ENCODE results near the gene PXMP2. TPM values are rescaled to one million over a fixed set of nuclear protein-coding genes. Genes with fewer than 3 reads are reported as not detected.

Gene PXMP2
- total RNA-seq, 1 donor from 2014 or later: 25.6 TPM

GRCh38 chr12:132698341-132698740 is 11.0 kb downstream of the PXMP2 start:
- Mint-ChIP-seq H3K27ac (ENCODE audit: unreplicated experiment) (no peak overlapping the region), H3K9me3 (ENCODE audit: unreplicated experiment) (no peaks in the 10 kb centered on the region), H3K27me3 (ENCODE audit: unreplicated experiment) (no peaks in the 10 kb centered on the region), H3K36me3 (ENCODE audit: unreplicated experiment) (peaks cover 17% of the 10 kb centered on the region), H3K4me1 (ENCODE audit: unreplicated experiment) (peaks cover 5% of the 10 kb centered on the region), H3K4me3 (ENCODE audit: unreplicated experiment) (no peak overlapping the region)
- TF ChIP-seq CTCF (IDR thresholded peaks at IDR 0.05): no peak
- no peak for DNase-seq (ENCODE audit: extremely low spot score, unreplicated experiment)

DNA sequence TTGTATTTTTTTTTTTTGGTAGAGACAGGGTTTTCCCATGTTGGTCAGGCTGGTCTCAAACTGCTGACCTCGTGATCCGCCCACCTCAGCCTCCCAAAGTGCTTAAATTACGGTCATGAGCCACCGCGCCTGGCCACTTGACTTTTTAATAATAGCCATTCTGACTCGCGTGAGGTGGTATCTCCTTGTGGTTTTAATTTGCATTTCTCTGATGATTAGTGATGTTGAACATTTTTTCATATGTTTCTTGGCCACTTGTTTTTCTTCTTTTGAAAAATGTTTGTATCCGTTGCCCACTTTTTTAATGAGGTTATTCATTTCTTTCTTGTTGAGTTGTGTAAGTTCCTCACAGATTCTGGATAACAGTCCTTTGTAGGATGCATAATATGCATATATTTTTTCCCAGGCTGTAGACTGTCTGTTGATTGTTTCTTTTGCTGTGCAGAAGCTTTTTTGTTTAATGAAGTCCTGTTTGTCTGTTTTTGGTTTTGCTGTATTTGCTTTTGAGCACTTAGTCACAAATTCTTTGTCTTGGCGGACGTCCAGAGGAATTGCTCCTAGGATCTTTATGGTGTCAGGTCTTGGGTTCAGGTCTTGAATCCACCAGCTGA is 12.9 kb downstream of the PXMP2 start:
- TF ChIP-seq CTCF (IDR thresholded peaks at IDR 0.05): no peak
- no peak for DNase-seq (ENCODE audit: extremely low spot score, unreplicated experiment)
- peaks cover 17% of the 10 kb centered on the region for H3K36me3 Mint-ChIP-seq (ENCODE audit: unreplicated experiment)
- no peaks in the 10 kb centered on the region for H3K9me3 Mint-ChIP-seq (ENCODE audit: unreplicated experiment)
- H3K27me3 Mint-ChIP-seq (ENCODE audit: unreplicated experiment): no peaks in the 10 kb centered on the region
- H3K4me1 Mint-ChIP-seq (ENCODE audit: unreplicated experiment): peaks cover 5% of the 10 kb centered on the region
- no peak overlapping the region for H3K4me3 Mint-ChIP-seq (ENCODE audit: unreplicated experiment)
- no peak overlapping the region for H3K27ac Mint-ChIP-seq (ENCODE audit: unreplicated experiment)

GRCh38 chr12:132702640-132703039 is 15.3 kb downstream of the PXMP2 start:
- peaks cover 10% of the 10 kb centered on the region for H3K36me3 Mint-ChIP-seq (ENCODE audit: unreplicated experiment)
- no peaks in the 10 kb centered on the region for H3K27me3 Mint-ChIP-seq (ENCODE audit: unreplicated experiment)
- H3K9me3 Mint-ChIP-seq (ENCODE audit: unreplicated experiment): no peaks in the 10 kb centered on the region
- no peak for DNase-seq (ENCODE audit: extremely low spot score, unreplicated experiment)
- H3K4me3 Mint-ChIP-seq (ENCODE audit: unreplicated experiment): no peak overlapping the region
- no peak overlapping the region for H3K27ac Mint-ChIP-seq (ENCODE audit: unreplicated experiment)
- TF ChIP-seq CTCF (IDR thresholded peaks at IDR 0.05): no peak
- H3K4me1 Mint-ChIP-seq (ENCODE audit: unreplicated experiment): peaks cover 5% of the 10 kb centered on the region

- TF ChIP-seq CTCF (IDR thresholded peaks at IDR 0.05): no peak
- peaks cover 10% of the 10 kb centered on the region for H3K36me3 Mint-ChIP-seq (ENCODE audit: unreplicated experiment)
- H3K9me3 Mint-ChIP-seq (ENCODE audit: unreplicated experiment): no peaks in the 10 kb centered on the region
- no peaks in the 10 kb centered on the region for H3K27me3 Mint-ChIP-seq (ENCODE audit: unreplicated experiment)
- no peak overlapping the region for H3K4me3 Mint-ChIP-seq (ENCODE audit: unreplicated experiment)
- DNase-seq (ENCODE audit: extremely low spot score, unreplicated experiment): no peak
- H3K27ac Mint-ChIP-seq (ENCODE audit: unreplicated experiment): no peak overlapping the region
- H3K4me1 Mint-ChIP-seq (ENCODE audit: unreplicated experiment): peaks cover 5% of the 10 kb centered on the region
Measured at GRCh38 chr12:132703641-132704040, 16.3 kb downstream of the PXMP2 start.

GRCh38 chr12:132707241-132707640 is 19.9 kb downstream of the PXMP2 start:
- H3K36me3 Mint-ChIP-seq (ENCODE audit: unreplicated experiment): peaks cover 2% of the 10 kb centered on the region
- H3K4me1 Mint-ChIP-seq (ENCODE audit: unreplicated experiment): peaks cover 12% of the 10 kb centered on the region
- no peaks in the 10 kb centered on the region for H3K27me3 Mint-ChIP-seq (ENCODE audit: unreplicated experiment)
- no peaks in the 10 kb centered on the region for H3K9me3 Mint-ChIP-seq (ENCODE audit: unreplicated experiment)
- H3K4me3 Mint-ChIP-seq (ENCODE audit: unreplicated experiment): no peak overlapping the region
- DNase-seq (ENCODE audit: extremely low spot score, unreplicated experiment): no peak
- TF ChIP-seq CTCF (IDR thresholded peaks at IDR 0.05): no peak
- no peak overlapping the region for H3K27ac Mint-ChIP-seq (ENCODE audit: unreplicated experiment)
